HG02885 (cell line): ENCODE results near the gene B3GNT8.
"Not testable (repeated sequence)": the region's sequence is repeated elsewhere in the genome, so short reads cannot be mapped to it uniquely, and the experiment has no call there.

Experiments
- ATAC-seq: cut with Tn5 transposase; IDR thresholded peaks from one replicate; pipeline ENCODE4 v1.9.1; 2021; ENCODE audit warnings: mild to moderate bottlenecking; ENCODE audit not compliant: unreplicated experiment, poor library complexity

Gene B3GNT8

GRCh38 chr19:41437944-41438574, 10.9 kb upstream of the B3GNT8 start:
- ATAC-seq, result no peak

- ATAC-seq, result no peak
These were observed 9.4 kb upstream of the B3GNT8 start for GRCh38 chr19:41436674-41436951.

- ATAC-seq, result no peak
These were observed 8.9 kb upstream of the B3GNT8 start for GRCh38 chr19:41435936-41436673.

GRCh38 chr19:41435376-41435775, 8.2 kb upstream of the B3GNT8 start:
- not testable (repeated sequence) for ATAC-seq

- no peak for ATAC-seq
These were observed 7.3 kb upstream of the B3GNT8 start for GRCh38 chr19:41434450-41434849.

GRCh38 chr19:41433171-41433570, 6.0 kb upstream of the B3GNT8 start:
- ATAC-seq, result no peak

GRCh38 chr19:41431426-41432386, 4.5 kb upstream of the B3GNT8 start:
- no peak for ATAC-seq

- no peak for ATAC-seq
These were observed 3.7 kb upstream of the B3GNT8 start for GRCh38 chr19:41430922-41431321.

- no peak for ATAC-seq
These were observed 1.3 kb upstream of the B3GNT8 start for GRCh38 chr19:41428481-41428859.

GRCh38 chr19:41427647-41428480, 690 bp upstream of the B3GNT8 start:
- ATAC-seq, result no peak

- no peak for ATAC-seq
These were observed 895 bp downstream of the B3GNT8 start for GRCh38 chr19:41426116-41426841.

GRCh38 chr19:41425174-41426115, 1.7 kb downstream of the B3GNT8 start:
- no peak for ATAC-seq

GRCh38 chr19:41424335-41425173, 2.6 kb downstream of the B3GNT8 start:
- no peak for ATAC-seq

- no peak for ATAC-seq
These were observed 4.2 kb downstream of the B3GNT8 start for GRCh38 chr19:41422955-41423354.

- ATAC-seq, result no peak
These were observed 4.7 kb downstream of the B3GNT8 start for GRCh38 chr19:41422456-41422855.

- ATAC-seq, result no peak
These were observed 5.2 kb downstream of the B3GNT8 start for GRCh38 chr19:41421973-41422372.

GRCh38 chr19:41421314-41421713, 5.9 kb downstream of the B3GNT8 start:
- ATAC-seq, result no peak
